GM19043 (cell line): ENCODE results near the gene TSPAN9.

Experiments used
- ATAC-seq: cut with Tn5 transposase; IDR thresholded peaks from one replicate; pipeline ENCODE4 v1.9.1; 2021; ENCODE audit warnings: low read depth; ENCODE audit not compliant: unreplicated experiment

Gene TSPAN9

DNA sequence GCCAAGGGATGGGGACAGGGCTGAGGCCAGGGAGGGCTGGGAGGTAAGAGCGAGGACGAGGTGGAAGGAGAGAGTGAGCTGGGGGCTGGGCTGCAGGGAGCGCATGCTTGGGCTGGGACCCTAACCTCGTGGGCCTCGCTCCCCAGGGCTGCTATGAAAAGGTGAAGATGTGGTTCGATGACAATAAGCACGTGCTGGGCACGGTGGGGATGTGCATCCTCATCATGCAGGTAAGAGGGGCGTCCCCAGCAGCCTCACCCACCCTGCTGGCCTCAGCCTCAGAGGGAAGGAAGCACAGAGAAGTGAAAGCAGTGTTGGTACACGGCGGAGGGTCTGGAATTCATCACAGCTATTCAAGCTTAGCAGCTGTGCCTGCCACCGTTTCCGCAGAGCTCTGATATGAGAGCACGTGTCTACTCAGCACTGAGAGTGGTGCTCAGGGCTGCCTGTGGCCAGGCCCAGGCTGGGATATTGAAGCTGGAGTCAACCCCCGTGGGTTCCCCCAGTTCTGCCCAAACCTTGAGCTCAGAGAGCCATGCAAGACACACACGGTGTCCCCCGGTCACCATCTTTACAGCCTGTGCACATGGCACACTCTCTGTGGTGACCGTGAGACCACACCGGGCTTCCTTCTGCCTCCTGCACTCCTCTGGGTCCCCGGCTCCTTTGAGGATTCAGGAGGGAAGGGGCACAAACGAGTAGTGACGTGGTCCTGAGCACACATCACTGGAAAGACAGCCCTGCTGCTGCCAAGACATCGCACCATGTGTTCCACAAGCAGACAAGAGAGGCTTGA is 204.6 kb downstream of the TSPAN9 start:
- no peak for ATAC-seq

DNA sequence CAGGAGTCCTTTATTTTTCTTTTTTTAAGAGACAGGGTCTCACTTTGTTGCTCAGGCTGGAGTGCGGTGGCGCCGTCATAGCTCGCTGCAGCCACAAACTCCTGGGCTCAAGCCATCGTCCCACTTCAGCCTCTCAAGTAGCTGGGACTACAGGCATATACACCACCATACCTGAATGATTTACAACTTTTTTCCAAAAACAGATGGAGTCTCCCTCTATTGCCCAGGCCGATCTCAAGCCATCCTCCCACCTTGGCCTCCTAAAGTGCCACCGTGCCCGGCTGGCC is 205.1 kb downstream of the TSPAN9 start:
- no peak for ATAC-seq

- no peak for ATAC-seq
Observed at GRCh38 chr12:3283137-3283680, 206.0 kb downstream of the TSPAN9 start.

- ATAC-seq = no peak
Observed at GRCh38 chr12:3284405-3284804, 207.2 kb downstream of the TSPAN9 start.

GRCh38 chr12:3285570-3285969 is 208.4 kb downstream of the TSPAN9 start:
- ATAC-seq = no peak

DNA sequence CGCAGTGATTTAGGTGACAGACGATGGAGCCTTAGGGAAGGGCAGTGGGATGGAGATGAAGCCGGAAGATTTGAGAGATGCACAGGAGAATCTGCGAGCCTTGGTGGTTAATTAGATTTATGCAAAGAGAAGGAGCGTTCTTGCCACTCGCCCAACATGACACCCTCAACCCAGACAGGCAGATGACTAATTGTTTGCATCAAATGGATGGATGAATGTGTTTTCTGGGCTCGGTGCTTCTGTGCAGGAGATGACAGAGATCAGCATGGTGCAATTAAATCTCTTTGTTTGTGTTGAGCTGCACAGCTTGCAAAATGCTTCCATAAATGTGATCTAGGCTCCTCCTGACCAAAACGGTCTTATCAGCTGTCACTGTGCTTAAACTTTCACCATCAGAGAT is 211.5 kb downstream of the TSPAN9 start:
- ATAC-seq = no peak

GRCh38 chr12:3289702-3290101 is 212.5 kb downstream of the TSPAN9 start:
- no peak for ATAC-seq

- no peak for ATAC-seq
Observed at GRCh38 chr12:3291939-3292338, 214.8 kb downstream of the TSPAN9 start.

DNA sequence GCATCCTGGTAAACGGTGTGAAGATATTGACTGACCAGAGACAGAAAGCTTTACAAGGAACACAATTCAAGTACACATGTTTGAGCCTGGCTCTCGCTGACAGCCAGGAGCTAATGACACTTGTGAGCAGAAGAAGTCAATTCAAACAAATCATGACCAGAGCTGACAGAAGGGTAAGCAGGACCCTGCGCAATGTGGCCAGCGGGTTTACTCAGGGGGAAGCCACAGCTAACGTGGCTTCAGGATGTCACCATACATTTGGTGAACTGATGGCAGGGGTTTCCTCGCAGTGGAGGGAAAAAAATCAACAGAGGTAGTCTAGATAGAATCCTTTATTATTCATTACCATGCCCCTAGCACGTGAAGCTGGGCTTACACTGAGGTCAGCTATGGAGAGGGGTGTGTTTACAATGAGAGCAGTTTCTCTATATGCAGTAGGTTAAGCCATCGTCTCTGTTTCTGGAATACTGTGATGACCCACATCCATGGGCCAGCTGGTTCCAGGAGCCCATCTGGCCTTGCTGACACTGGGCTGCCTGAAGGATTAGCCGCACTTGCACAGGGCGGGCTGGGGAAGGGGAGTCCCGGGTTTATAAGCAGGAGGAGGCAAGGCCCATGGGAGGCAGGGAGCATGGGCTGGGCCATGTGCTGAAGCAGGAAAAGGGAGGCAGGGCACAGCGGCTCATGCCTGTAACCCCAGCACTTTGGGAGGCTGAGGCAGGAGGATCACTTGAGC is 215.7 kb downstream of the TSPAN9 start:
- ATAC-seq = no peak

DNA sequence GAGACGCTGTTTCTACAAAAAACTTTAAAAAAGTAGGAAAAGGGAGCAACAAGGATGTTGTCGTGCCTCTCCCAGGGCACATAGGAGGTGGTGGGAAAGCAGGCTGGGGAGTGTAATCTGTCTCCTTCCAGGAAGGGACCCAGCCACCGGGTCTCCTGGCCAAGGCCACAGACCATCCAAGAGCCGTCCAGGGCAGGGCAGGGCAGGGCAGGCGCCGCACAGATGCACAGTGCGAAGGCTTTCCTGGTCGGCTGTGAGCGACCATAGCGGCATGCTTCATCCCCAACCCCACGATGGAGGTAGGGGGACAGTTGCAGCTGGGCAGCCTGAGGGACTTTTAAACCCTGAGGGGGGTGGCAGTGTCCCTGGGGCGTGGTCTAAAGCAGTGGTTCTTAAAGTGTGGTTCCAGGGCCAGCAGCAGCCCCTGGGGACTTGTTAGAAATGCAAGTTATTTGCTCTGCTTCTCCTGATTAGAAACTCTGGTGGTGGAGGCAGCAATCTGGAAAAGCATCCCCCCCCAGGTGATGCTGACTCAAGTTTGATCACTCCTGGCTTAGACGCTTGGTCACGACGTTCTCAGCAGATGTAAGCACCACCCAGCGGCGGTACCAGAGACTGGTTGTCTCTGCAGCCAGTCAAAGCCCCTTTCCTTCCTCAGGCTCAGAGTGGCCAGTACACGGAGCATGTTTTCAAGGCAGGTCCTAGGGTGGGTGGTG is 216.4 kb downstream of the TSPAN9 start:
- no peak for ATAC-seq

DNA sequence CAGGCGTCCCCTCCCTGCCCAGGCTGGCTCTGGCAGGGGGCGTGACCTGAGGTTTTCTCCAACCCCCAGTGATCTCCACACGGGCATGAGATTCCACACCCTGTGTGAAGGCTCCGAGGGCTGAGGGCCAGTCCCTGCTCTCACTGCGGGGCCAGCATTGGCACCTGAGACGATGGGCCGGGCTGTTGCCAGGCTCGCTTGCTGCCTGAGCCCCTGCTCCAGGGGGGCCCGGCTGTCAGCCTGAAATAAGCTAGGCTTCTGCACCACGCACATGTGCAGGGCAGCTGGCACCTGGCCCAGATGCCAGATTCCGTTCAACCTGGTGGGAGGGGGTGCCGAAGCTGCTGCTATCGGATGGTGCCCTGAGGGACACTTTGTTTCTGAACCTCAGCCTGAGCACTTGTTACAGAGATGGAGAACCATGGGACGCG is 217.3 kb downstream of the TSPAN9 start:
- no peak for ATAC-seq

DNA sequence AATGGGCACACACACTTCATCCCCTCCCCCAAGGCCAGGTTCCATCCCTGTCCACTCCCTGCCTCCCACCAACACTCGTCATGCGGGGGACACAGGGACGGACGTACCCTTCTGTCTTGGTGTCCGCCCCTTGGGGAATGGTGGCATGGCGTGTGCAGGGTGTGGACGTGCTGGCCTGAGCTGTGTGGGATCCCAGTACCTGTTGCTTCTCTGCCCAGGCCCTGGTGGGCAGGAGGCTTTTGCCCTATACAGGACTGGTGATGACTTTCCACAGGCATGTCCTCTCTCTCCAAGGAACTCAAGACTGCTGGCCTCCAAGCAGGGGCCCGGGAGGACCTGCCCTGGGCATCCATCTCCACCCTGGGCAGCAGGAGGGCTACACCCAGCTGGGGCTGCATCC is 218.0 kb downstream of the TSPAN9 start:
- no peak for ATAC-seq

- no peak for ATAC-seq
Observed at GRCh38 chr12:3295646-3296408, 218.6 kb downstream of the TSPAN9 start.

DNA sequence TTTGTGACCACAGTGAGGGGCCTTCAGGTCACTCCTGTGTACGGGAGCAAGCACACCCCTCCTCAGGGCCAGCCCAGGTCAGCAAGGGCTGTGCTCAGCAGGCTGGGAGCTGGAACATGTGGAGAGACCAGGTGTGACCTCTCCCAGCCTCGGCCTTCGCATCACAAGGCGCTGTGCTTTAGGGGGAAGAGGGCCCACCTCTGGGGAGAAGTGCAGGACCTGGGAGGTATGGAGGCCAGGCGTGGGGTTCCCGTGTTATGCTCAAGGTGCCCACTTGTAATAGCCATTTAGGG is 219.2 kb downstream of the TSPAN9 start:
- ATAC-seq = no peak

DNA sequence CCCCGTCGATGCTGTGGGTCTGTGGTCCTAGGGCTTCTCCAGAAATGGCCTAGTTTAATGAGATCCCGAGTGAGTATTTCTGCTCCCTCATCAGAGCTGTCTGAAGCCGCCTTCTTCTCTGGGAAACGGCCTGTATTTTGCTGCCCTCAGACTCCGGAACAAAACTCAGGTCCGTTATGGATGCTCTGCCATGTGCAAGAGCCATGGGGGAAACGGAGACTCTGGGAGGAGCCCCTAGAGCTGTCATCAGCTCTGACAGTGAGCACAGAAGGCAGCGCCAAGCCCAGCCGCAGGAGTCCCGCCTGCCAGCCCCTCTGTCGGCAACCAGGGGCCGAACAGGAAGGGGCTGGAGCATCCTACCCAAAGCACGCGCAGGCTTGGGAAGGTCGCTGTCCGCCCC is 221.4 kb downstream of the TSPAN9 start:
- no peak for ATAC-seq

DNA sequence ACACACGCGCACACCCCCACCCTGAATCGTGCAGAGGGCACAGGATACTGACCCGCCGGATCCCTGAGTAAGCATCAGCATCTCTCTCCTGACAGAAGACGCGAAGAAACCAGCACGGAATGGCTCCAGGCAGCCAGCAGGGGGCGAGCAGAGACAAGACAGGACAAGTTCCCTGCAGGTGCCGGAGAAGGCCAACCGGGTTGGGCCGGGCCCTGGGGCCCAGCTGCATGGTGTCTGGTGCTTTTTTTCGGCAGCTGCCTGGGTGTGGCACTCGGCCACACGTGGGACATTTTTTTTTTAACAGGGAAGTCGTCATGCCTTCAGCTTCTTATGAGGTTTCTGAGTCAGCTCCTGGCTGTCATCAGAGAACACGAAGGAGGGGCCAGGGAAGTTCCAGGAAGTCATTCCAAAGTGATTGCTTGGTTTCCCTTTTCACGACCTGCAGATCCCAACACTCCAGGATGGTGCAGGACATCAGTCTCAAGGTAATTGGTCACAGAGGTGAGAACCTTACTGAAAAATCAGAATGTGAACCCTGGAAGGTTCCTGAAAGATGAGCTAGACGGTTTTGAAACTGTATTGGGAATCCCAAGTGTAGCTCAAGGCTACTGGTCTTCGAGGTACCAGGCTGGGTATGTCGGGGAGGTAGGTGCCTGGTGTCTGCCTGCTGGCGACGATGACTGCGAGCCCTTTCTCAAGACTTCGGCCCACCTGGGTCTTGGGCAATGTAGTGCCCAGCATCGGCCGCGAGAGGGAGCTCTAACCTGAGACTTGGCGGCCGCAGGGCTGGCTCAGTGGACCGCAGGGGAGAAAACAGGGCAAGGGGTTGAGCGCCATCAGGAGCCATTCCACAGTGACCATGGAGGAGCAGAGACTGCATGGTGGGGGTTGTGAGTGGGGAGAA is 223.0 kb downstream of the TSPAN9 start:
- ATAC-seq = peak; percentile 62

- ATAC-seq = no peak
Observed at GRCh38 chr12:3300833-3301401, 223.7 kb downstream of the TSPAN9 start.

DNA sequence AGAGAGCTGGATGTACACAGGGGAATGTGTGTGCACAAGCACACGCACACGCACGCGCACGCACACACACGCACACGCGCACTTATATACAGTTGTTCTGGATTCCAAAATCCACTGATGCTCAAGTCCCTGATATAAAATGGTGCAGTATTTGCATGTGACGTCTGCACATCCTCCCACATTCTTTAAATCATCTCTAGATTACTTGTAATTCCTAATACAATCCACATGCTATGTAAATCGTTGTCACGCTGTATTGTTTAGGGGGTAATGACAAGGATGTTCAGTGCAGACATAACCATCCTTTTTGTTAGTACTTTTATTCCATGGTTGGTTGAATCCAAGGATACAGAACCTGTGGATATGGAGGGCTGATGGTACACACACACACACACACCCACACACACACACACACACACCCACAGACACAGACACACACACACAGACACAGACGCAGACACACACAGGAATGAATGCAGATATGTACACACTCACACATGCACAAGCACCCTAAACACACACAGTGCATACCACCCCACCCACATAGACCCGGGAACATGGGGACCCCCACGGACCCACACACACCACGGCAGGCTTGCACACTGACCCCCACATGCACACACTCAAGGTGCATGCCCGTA is 225.3 kb downstream of the TSPAN9 start:
- ATAC-seq = no peak
